NT2/D1 (cell line): ENCODE data around the gene PKP4.
"Not testable (repeated sequence)": the region's sequence is repeated elsewhere in the genome, so short reads cannot be mapped to it uniquely, and the experiment has no call there.

Source experiments
- DNase-seq: peaks from one replicate; pipeline ENCODE4 v3.0.0-alpha.2; 2011; ENCODE audit warnings: low read depth, low spot score
- H3K27me3 ChIP-seq: 2 replicates; pipeline ENCODE4 v1.6.0; 2011; ENCODE audit warnings: mild to moderate bottlenecking; ENCODE audit not compliant: insufficient read length, insufficient read depth
- H3K36me3 ChIP-seq: 2 replicates; pipeline ENCODE4 v1.6.1; 2011; ENCODE audit warnings: mild to moderate bottlenecking, low read length, mixed read lengths; ENCODE audit not compliant: insufficient read depth, insufficient read length
- H3K4me1 ChIP-seq: 2 replicates; pipeline ENCODE4 v1.5.1; 2011; ENCODE audit not compliant: insufficient read depth, insufficient read length
- H3K4me3 ChIP-seq: 2 replicates; pipeline ENCODE4 v1.5.1; 2011; ENCODE audit warnings: low read depth; ENCODE audit not compliant: insufficient read length
- H3K9ac ChIP-seq: 2 replicates; pipeline ENCODE4 v1.6.0; 2011; ENCODE audit warnings: low read depth; ENCODE audit not compliant: insufficient read length
- H3K9me3 ChIP-seq: 2 replicates; pipeline ENCODE4 v1.5.1; 2011; ENCODE audit warnings: mild to moderate bottlenecking, low read length; ENCODE audit not compliant: insufficient read depth
- SUZ12 ChIP-seq: IDR thresholded peaks from 2 replicates; pipeline ENCODE4 v1.6.1; 2011; ENCODE audit not compliant: insufficient read length, insufficient read depth; ENCODE audit errors: extremely low read depth
- YY1 ChIP-seq: IDR thresholded peaks from 2 replicates; pipeline ENCODE4 v1.6.1; 2011; ENCODE audit not compliant: insufficient read length, insufficient read depth
- ZNF274 ChIP-seq: IDR thresholded peaks from 2 replicates; pipeline ENCODE4 v1.6.1; 2011; ENCODE audit warnings: mild to moderate bottlenecking, low read depth, low read length

The PKP4 gene

GRCh38 chr2:158459161-158460003 lies 2.6 kb downstream of the PKP4 start:
- Histone ChIP-seq H3K36me3 (peaks cover 2% of the 10 kb centered on the region), H3K4me3 (peak overlapping the region; percentile 85), H3K9ac (peak overlapping the region; percentile 96), H3K4me1 (no peaks in the 10 kb centered on the region), H3K27me3 (no peaks in the 10 kb centered on the region), H3K9me3 (no peaks in the 10 kb centered on the region)
- DNase-seq, result no peak
- TF ChIP-seq YY1, result no peak
- no peak for TF ChIP-seq ZNF274
- TF ChIP-seq SUZ12, result no peak

GRCh38 chr2:158460632-158461297 lies 4.0 kb downstream of the PKP4 start:
- no peak for DNase-seq
- H3K4me3 ChIP-seq, result no peak overlapping the region
- no peak overlapping the region for H3K9ac ChIP-seq
- no peaks in the 10 kb centered on the region for H3K9me3 ChIP-seq
- no peaks in the 10 kb centered on the region for H3K27me3 ChIP-seq
- no peaks in the 10 kb centered on the region for H3K4me1 ChIP-seq
- no peak for TF ChIP-seq ZNF274
- TF ChIP-seq YY1, result no peak
- no peak for TF ChIP-seq SUZ12
- H3K36me3 ChIP-seq, result peaks cover 2% of the 10 kb centered on the region

- Histone ChIP-seq H3K36me3 (peaks cover 2% of the 10 kb centered on the region), H3K9me3 (no peaks in the 10 kb centered on the region), H3K4me1 (no peaks in the 10 kb centered on the region), H3K4me3 (no peak overlapping the region), H3K9ac (no peak overlapping the region), H3K27me3 (no peaks in the 10 kb centered on the region)
- no peak for DNase-seq
- TF ChIP-seq ZNF274 (no peak), YY1 (no peak), SUZ12 (no peak)
Measured at GRCh38 chr2:158463496-158464095, 6.8 kb downstream of the PKP4 start.

- peaks cover 5% of the 10 kb centered on the region for H3K36me3 ChIP-seq
- TF ChIP-seq SUZ12, result no peak
- TF ChIP-seq ZNF274, result no peak
- no peaks in the 10 kb centered on the region for H3K9me3 ChIP-seq
- no peaks in the 10 kb centered on the region for H3K27me3 ChIP-seq
- DNase-seq, result no peak
- no peaks in the 10 kb centered on the region for H3K4me1 ChIP-seq
- no peak overlapping the region for H3K9ac ChIP-seq
- H3K4me3 ChIP-seq, result no peak overlapping the region
Measured at GRCh38 chr2:158464426-158465281, 7.9 kb downstream of the PKP4 start.

GRCh38 chr2:158467248-158467647 lies 10.5 kb downstream of the PKP4 start:
- Histone ChIP-seq H3K9ac (no peak overlapping the region), H3K27me3 (no peaks in the 10 kb centered on the region), H3K4me1 (no peaks in the 10 kb centered on the region), H3K9me3 (peaks cover 10% of the 10 kb centered on the region; the same call in 1 of the 2 replicates), H3K4me3 (no peak overlapping the region), H3K36me3 (peaks cover 11% of the 10 kb centered on the region)
- no peak for TF ChIP-seq SUZ12
- no peak for TF ChIP-seq YY1
- no peak for TF ChIP-seq ZNF274
- DNase-seq, result no peak

GRCh38 chr2:158472829-158473228 lies 16.1 kb downstream of the PKP4 start:
- Histone ChIP-seq H3K36me3 (peaks cover 28% of the 10 kb centered on the region), H3K9me3 (peaks cover 20% of the 10 kb centered on the region)
- not testable (repeated sequence) for H3K4me1 ChIP-seq, H3K9ac ChIP-seq, DNase-seq, H3K27me3 ChIP-seq, H3K4me3 ChIP-seq

GRCh38 chr2:158473300-158473699 lies 16.5 kb downstream of the PKP4 start:
- not testable (repeated sequence) for H3K9ac ChIP-seq, H3K27me3 ChIP-seq, H3K4me3 ChIP-seq, DNase-seq, H3K4me1 ChIP-seq
- Histone ChIP-seq H3K9me3 (peaks cover 20% of the 10 kb centered on the region), H3K36me3 (peaks cover 28% of the 10 kb centered on the region)
